Neural progenitor cell (in vitro differentiated cells): ENCODE data around the gene TMEM204. TPM values are rescaled to one million over a fixed set of nuclear protein-coding genes. Genes with fewer than 3 reads are reported as not detected.

Experiments used
- DNase-seq: peaks from one replicate; pipeline ENCODE4 v3.0.0-alpha.2; 2016; ENCODE audit warnings: low spot score
- H2AFZ ChIP-seq: fragments of 200-600 bp; sonication (generic); replicated peaks from 2 replicates; pipeline ENCODE4 v1.6.1; 2016; ENCODE audit warnings: antibody characterized with exemption
- H3F3A ChIP-seq: fragments of 200-600 bp; sonication (generic); 2 replicates; pipeline ENCODE4 v1.6.1; 2016; ENCODE audit warnings: antibody characterized with exemption, low read depth
- H3K27ac ChIP-seq: fragments of 200-600 bp; sonication (generic); 2 replicates; pipeline ENCODE4 v1.5.1; 2016; ENCODE audit warnings: mild to moderate bottlenecking
- H3K27me3 ChIP-seq: fragments of 200-600 bp; sonication (generic); 2 replicates; pipeline ENCODE4 v1.6.1; 2016; ENCODE audit warnings: mild to moderate bottlenecking, moderate library complexity
- H3K36me3 ChIP-seq: fragments of 200-600 bp; sonication (generic); 2 replicates; pipeline ENCODE4 v1.5.1; 2016
- H3K4me1 ChIP-seq: fragments of 200-600 bp; sonication (generic); 2 replicates; pipeline ENCODE4 v1.6.1; 2016; ENCODE audit warnings: mixed run types
- H3K4me2 ChIP-seq: fragments of 200-600 bp; sonication (generic); 2 replicates; pipeline ENCODE4 v1.6.1; 2016
- H3K4me3 ChIP-seq: fragments of 200-600 bp; sonication (generic); 2 replicates; pipeline ENCODE4 v1.5.1; 2016
- H3K79me2 ChIP-seq: fragments of 200-600 bp; sonication (generic); 2 replicates; pipeline ENCODE4 v1.6.1; 2016; ENCODE audit warnings: low read depth
- H3K9ac ChIP-seq: fragments of 200-600 bp; sonication (generic); 2 replicates; pipeline ENCODE4 v1.6.1; 2016
- H3K9me3 ChIP-seq: fragments of 200-600 bp; sonication (generic); 2 replicates; pipeline ENCODE4 v1.5.1; 2016; ENCODE audit warnings: low read depth
- H4K20me1 ChIP-seq: fragments of 200-600 bp; sonication (generic); 2 replicates; pipeline ENCODE4 v1.6.1; 2016; ENCODE audit warnings: low read depth
- H3K27ac Mint-ChIP-seq: 3 replicates; pipeline ENCODE4 v1.8.0; 2021; ENCODE audit warnings: mixed read lengths
- H3K27me3 Mint-ChIP-seq: 2 replicates; pipeline ENCODE4 v1.8.0; 2022; ENCODE audit warnings: low read depth, mild to moderate bottlenecking, inconsistent platforms, moderate library complexity, mixed read lengths; ENCODE audit not compliant: insufficient read depth
- H3K36me3 Mint-ChIP-seq: 3 replicates; pipeline ENCODE4 v1.8.0; 2021; ENCODE audit warnings: mixed read lengths
- H3K4me1 Mint-ChIP-seq: 3 replicates; pipeline ENCODE4 v1.8.0; 2021; ENCODE audit warnings: mixed read lengths
- H3K4me3 Mint-ChIP-seq: 3 replicates; pipeline ENCODE4 v1.8.0; 2021; ENCODE audit warnings: mild to moderate bottlenecking, moderate library complexity, mixed read lengths
- H3K9me3 Mint-ChIP-seq: 3 replicates; pipeline ENCODE4 v1.8.0; 2020; ENCODE audit warnings: mixed read lengths
- EZH2 ChIP-seq: fragments of 200-600 bp; sonication (generic); IDR thresholded peaks from 2 replicates; pipeline ENCODE4 v1.6.1; 2017; ENCODE audit warnings: antibody characterized with exemption, mild to moderate bottlenecking, moderate library complexity
- EZH2phosphoT487 ChIP-seq: fragments of 200-600 bp; sonication (generic); IDR thresholded peaks from 2 replicates; pipeline ENCODE4 v1.6.1; 2017; ENCODE audit warnings: antibody characterized with exemption
- total RNA-seq: library from RNA; depleted of rRNA; stranded (reverse); fragments of >200 nt; gene quantifications from 2 replicates; pipeline ENCODE4 v1.2.3, GENCODE V29; 2015; ENCODE audit warnings: low replicate concordance
- TF ChIP-seq, protein P1 (sequence below): fragments of 200-600 bp; sonication (generic); IDR thresholded peaks from 2 replicates; pipeline ENCODE4 v1.5.1; 2017; ENCODE audit warnings: antibody characterized with exemption, mild to moderate bottlenecking

TMEM204 gene
- total RNA-seq, 1 donor from 2014 or later: not detected

DNA sequence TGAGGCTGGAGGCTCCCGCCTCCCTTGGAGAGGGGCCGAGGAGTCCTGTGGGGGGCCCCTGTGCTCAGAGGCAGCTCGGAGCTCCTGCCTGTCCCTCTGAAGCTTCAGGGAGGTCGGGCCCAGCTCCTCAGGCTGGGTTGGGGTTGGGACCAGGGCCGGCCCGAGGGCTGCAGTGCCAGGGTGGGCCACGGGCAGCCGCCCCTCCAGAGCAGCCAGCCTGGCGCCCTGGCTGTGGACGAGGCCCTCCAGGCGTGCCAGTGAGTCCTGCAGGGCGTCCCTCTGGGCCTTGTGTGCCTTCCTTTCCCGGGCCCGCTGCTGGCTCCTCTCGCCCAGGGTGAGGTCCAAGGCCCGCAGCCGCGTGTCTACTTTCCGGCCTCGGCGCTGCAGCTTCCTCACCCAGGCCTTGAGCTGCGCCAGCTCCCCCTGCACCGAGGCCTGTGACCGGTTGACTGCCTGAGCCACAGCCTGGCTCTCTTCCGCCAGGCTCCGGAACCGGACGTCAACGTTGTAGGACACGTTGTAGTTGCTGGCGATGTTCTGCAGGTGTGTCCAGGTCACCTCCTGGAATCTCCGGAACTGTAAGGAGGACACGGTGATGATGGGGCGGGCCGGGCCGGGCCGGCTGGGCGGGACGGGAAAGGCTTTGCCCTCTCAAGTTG is 45.9 kb upstream of the TMEM204 start:
- Histone ChIP-seq H3K4me1 (peaks cover under 1% of the 10 kb centered on the region), H3K4me2 (no peak overlapping the region), H3K4me3 (no peak overlapping the region), H3K9ac (no peak overlapping the region), H3F3A (peaks cover 3% of the 10 kb centered on the region), H3K27me3 (peaks cover 21% of the 10 kb centered on the region), H3K27ac (no peak overlapping the region), H3K79me2 (no peaks in the 10 kb centered on the region), H2AFZ (no peak overlapping the region), H3K36me3 (no peaks in the 10 kb centered on the region), H3K9me3 (no peaks in the 10 kb centered on the region), H4K20me1 (no peaks in the 10 kb centered on the region)
- Mint-ChIP-seq H3K27ac (no peak overlapping the region), H3K4me1 (peaks cover 2% of the 10 kb centered on the region), H3K9me3 (no peaks in the 10 kb centered on the region), H3K36me3 (no peaks in the 10 kb centered on the region), H3K4me3 (no peak overlapping the region), H3K27me3 (peaks cover 4% of the 10 kb centered on the region)
- TF ChIP-seq, protein P1, sequence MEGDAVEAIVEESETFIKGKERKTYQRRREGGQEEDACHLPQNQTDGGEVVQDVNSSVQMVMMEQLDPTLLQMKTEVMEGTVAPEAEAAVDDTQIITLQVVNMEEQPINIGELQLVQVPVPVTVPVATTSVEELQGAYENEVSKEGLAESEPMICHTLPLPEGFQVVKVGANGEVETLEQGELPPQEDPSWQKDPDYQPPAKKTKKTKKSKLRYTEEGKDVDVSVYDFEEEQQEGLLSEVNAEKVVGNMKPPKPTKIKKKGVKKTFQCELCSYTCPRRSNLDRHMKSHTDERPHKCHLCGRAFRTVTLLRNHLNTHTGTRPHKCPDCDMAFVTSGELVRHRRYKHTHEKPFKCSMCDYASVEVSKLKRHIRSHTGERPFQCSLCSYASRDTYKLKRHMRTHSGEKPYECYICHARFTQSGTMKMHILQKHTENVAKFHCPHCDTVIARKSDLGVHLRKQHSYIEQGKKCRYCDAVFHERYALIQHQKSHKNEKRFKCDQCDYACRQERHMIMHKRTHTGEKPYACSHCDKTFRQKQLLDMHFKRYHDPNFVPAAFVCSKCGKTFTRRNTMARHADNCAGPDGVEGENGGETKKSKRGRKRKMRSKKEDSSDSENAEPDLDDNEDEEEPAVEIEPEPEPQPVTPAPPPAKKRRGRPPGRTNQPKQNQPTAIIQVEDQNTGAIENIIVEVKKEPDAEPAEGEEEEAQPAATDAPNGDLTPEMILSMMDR: no peak
- no peak for TF ChIP-seq EZH2
- TF ChIP-seq EZH2phosphoT487: no peak
- no peak for DNase-seq

DNA sequence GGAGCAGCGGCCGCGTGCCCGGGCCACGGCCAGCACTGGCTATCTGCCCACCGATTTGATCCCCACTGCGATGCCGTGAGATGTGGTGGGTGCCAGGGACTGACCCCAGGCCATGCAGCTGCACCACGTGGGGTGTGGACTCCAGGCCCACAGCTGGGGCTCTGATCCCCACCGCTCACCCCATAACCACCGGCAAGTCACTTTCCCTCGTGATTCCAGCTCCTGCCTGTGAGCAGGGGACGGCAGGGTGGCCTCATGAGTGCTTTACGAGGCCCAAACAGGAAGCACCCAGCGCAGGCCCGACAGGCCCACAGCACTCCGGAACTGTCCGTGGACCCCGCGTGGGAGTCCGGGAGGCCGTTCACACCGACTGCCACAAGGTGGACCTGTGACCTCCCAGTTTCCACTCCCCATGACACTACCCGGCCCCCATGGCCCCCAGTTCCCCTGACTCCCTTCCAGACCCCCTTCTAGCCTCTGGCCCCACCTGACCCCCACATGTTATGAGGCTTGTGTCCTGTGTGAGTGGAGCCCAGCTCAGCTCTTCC is 45.3 kb upstream of the TMEM204 start:
- peaks cover 7% of the 10 kb centered on the region for H3K4me1 Mint-ChIP-seq
- H3K79me2 ChIP-seq: no peaks in the 10 kb centered on the region
- no peak overlapping the region for H2AFZ ChIP-seq
- H3K4me2 ChIP-seq: no peak overlapping the region
- peaks cover 8% of the 10 kb centered on the region for H3F3A ChIP-seq
- H3K27ac Mint-ChIP-seq: no peak overlapping the region
- H3K9me3 Mint-ChIP-seq: no peaks in the 10 kb centered on the region
- H3K9ac ChIP-seq: peak overlapping the region; percentile 49
- no peak overlapping the region for H3K27ac ChIP-seq
- H3K36me3 Mint-ChIP-seq: no peaks in the 10 kb centered on the region
- no peak overlapping the region for H3K4me3 Mint-ChIP-seq
- H4K20me1 ChIP-seq: no peaks in the 10 kb centered on the region
- H3K27me3 Mint-ChIP-seq: peaks cover 4% of the 10 kb centered on the region
- H3K36me3 ChIP-seq: no peaks in the 10 kb centered on the region
- TF ChIP-seq EZH2: no peak
- TF ChIP-seq EZH2phosphoT487: no peak
- TF ChIP-seq, protein P1: no peak
- peaks cover 4% of the 10 kb centered on the region for H3K4me1 ChIP-seq
- H3K4me3 ChIP-seq: no peak overlapping the region
- no peaks in the 10 kb centered on the region for H3K9me3 ChIP-seq
- no peak for DNase-seq
- peaks cover 16% of the 10 kb centered on the region for H3K27me3 ChIP-seq

DNA sequence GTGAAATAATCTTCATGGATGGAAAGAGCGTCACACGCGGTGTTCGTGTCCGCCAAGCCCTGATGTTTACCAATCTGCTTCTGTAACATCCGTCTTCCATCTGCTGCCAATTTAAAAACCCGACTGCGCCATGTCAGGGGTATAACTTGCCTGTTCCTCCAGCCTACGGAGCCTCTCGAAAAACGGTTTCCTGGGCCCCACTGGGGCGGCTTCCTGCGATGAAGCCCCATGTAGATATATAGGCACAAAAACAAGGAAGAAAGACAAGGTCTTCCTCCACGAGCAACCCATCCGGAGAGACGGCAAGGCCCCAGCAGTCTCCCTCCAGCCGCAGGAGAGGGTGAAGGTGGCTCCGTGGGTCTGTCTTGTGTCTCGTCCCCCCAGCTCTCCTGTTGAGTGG is 44.8 kb upstream of the TMEM204 start, which contains the start of gene PTX4:
PTX4 (minus strand) TSS at position 326 of the 400 bp plus-strand sequence; CDS start at position 291, 35 bp downstream.
- Histone ChIP-seq H3K9me3 (no peaks in the 10 kb centered on the region), H3K4me2 (no peak within 1 kb of the TSS), H2AFZ (no peak within 1 kb of the TSS), H4K20me1 (no peaks in the 10 kb centered on the region), H3K36me3 (no peaks in the 10 kb centered on the region), H3K79me2 (peaks cover 4% of the 10 kb centered on the region), H3F3A (peaks cover 8% of the 10 kb centered on the region), H3K27me3 (peaks cover 11% of the 10 kb centered on the region), H3K4me1 (peaks cover 4% of the 10 kb centered on the region), H3K9ac (peak within 1 kb of the TSS; percentile 49), H3K27ac (no peak within 1 kb of the TSS), H3K4me3 (no peak within 1 kb of the TSS)
- H3K36me3 Mint-ChIP-seq: no peaks in the 10 kb centered on the region
- DNase-seq: no peak
- peaks cover 4% of the 10 kb centered on the region for H3K27me3 Mint-ChIP-seq
- H3K27ac Mint-ChIP-seq: peak within 1 kb of the TSS; percentile 81
- H3K4me3 Mint-ChIP-seq: no peak within 1 kb of the TSS
- peaks cover 7% of the 10 kb centered on the region for H3K4me1 Mint-ChIP-seq
- no peaks in the 10 kb centered on the region for H3K9me3 Mint-ChIP-seq
- TF ChIP-seq EZH2 (no peak), EZH2phosphoT487 (no peak)
- TF ChIP-seq, protein P1: no peak
